Measurements from ENCODE around the gene FAM47C. TPM values are rescaled to one million over a fixed set of nuclear protein-coding genes. Genes with fewer than 3 reads are reported as not detected.
"Not testable (repeated sequence)": the region's sequence is repeated elsewhere in the genome, so short reads cannot be mapped to it uniquely, and the experiment has no call there.

The FAM47C gene
- polyA plus RNA-seq, 3 donors = not detected

DNA sequence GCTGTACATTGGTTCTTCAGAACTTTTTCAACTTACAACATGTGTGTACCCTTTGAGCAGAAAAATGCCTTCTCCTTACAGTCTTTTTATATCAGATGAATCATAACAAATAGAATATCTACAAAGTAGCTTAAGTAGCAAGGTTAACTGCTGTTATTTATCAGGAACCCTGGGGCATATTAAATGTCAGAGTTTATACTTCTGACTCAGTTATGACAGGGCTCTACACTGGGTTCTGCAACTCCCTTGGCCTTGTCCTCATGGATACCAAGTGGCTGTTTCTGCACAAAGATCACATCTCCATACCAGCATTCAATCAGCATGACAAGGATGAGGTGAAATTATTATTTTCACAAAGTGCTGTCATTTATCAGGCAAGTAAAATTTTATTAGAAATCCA, 49.4 kb downstream of the FAM47C start:
- not testable (repeated sequence) for H3K27ac ChIP-seq (ENCODE audit: low read depth, low read length)

DNA sequence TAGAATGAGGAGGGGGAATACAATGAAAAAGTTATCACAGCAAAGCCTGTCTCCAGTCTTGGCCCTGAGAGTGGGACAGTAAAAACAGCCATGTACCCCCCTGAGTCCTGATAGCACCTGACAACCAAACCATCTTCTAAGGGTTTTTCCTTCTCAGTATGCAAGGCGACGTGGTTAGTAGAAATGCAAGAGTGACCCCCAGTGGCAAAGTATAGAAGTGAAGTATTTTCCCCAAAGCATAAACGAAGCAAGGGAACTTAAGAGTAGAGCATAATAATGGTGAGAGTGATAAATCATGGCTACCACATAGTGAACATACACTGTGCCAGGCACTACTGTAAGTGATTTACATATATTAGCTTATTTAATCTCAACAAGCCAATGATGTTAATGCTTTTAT, 52.8 kb downstream of the FAM47C start:
- H3K27ac ChIP-seq (ENCODE audit: low read depth, low read length) = no peak overlapping the region
- 0 to 4% (median 0%) methylated on average over 3 of the region's 3 CpGs for WGBS, 3 donors
